GM04503 (cell line): ENCODE results near the gene NT5C2.
"Not testable (repeated sequence)": the region's sequence is repeated elsewhere in the genome, so short reads cannot be mapped to it uniquely, and the experiment has no call there.

Experiments used
- DNase-seq: peaks from one replicate; pipeline ENCODE4 v3.0.0-alpha.2; 2012; ENCODE audit warnings: low read depth

NT5C2 gene

DNA sequence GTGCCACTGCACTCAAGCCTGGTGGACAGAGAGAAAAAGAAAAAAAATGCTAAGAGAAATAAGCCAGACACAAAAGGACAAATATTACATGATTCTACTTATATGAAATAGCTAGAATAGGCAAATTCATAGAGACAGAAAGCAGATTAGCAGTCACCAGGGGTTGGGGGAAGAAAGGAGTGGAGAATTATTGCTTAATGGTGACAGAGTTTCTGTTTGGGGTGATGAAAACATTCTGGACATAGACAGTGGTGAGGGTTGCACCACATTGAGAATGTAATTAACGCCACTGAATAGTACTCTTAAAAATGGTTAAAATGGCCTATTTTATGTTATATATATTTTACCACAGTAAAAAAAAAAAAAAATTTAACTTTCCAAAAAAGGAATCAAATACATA is 6.4 kb upstream of the NT5C2 start:
- DNase-seq: no peak

- DNase-seq: no peak
These were observed 5.6 kb upstream of the NT5C2 start for GRCh38 chr10:103198648-103199047.

DNA sequence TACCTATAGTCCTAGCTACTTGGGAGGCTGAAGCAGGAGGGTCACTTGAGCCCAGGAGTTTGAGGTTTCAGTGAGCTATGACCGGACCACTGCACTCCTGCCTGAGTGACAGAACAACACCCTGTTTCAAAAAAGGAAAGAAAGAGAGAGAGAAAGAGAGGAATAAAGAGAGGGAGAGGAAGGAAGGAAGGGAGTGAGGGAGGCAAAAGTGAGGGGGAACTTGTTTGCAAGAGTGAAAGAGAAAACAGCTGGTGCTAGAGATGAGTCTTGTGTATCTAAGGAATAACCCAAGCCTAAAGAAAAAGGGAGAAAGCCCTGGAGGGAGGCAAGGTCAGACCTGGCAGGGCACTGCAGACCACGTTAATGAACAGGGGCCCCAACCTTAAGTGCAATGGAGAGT is 4.8 kb upstream of the NT5C2 start:
- no peak for DNase-seq

DNA sequence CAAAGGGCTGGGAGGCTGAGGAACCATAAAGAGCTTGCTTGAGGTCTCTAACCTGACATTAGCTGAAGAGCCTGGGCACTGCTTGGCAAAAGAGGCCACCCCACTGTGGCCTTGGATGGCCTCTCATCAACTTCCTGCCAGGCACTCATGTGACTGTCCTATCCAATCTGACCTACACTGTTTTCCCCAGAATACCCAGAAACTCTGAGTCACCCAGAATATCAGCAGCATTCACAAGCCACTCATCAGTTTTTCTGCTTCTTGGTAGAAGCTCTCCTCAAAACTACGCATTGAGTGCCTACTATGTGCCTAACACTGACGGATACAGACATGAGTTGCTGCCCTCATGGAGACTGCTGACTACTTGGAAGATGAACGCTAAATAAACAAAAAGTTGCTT is 4.1 kb upstream of the NT5C2 start:
- DNase-seq: peak; percentile 66

DNA sequence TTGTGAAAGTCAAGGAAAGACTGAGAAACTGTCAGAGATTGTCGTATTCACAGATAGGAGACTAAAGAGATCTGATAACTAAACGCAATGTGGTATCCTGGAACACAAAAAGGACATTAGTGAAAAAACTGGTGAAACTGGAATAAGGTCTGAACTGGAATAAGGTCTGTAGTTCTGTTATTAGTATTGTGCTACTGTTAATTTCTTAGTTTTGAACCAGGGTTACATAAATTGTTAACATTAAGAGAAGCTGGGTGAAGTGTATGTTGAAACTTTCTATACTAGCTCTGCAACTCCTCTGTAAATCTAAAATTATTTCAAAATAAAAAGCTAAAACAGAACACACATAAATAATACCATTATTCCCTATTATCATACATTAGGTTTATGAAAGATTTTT is 3.4 kb upstream of the NT5C2 start:
- DNase-seq: no peak

DNA sequence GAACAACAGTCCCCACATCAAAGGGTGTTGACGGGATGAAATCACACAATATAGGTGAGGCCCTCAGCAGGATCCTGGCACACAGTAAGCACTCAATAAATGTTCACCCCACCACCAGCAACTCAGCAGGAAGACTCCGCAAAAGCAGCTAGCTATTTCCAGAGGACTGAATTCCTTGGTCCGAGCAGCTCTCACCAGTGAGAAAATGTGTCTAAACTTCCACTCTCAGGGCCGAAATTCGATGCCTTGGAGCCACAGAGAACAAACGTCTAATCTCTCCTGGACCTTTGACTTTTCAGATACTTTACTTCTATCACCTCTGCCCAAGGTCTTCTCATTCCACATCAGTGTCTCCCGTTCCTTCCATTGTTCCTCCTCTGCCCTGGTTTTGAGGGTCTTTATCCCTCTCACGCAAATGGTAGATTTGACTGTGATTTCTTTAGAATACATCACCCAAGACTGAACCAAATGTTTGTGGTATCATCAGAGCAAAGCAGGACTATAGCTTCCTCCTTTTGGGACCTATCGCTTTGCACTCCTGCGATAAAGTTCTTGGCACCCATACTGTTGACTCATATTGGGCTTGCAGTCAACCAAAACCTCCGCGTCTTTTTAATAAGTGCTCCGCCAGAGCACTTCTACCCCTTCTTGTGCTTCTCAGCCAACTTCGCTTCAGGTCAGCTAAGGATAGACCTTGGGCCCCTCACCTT is 903 bp upstream of the NT5C2 start:
- DNase-seq: no peak

DNA sequence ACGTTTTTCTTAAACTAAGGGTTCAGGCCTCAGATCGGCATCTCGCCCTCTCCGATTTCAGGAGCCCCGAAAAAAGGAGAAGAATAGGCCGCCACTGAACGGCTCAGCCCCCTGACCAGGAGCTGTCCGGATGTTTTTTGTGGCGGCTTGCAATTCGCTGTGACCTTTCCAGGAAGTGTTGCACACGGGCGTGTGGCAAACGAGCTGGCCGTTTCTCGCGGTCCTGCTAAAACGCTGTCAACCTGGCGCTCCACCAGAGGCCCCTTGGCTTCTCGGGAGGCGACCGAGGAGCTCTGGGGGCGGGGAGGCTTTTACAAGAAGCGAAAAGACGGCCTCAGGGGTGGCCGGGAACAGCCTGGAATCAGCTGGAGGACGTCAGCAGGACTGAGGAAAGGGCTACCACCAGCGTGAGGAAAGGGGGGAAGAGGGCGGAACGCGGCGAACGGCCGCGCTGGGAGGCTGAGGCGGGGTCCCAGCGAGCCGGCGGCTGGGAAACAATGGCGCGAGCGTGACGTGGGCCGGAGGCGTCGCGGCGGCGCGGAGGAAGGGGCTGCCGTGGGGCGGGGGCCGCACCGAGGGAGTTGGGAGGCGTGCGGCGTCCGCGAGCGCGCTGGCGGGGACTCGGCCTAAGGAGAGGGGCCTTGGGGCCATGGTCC is 493 bp downstream of the NT5C2 start:
- peak; percentile 41 for DNase-seq

DNA sequence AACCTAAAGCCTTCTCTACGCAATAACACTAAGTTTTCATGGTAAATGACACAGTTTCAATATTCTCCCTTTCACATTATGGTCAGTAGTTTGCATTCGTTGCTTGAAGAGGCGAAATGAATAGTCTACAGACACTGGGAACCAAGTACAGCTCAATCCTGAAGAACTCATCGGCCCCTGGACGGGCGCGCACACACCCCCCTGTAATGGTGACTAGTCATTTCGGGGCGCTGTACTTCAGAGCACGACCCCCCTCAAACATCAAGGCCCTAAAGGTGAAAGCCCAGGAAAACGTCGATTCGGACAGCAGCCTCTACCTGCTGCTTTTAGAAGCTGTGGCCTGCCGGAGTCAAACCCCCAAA is 1.0 kb downstream of the NT5C2 start:
- DNase-seq: no peak

DNA sequence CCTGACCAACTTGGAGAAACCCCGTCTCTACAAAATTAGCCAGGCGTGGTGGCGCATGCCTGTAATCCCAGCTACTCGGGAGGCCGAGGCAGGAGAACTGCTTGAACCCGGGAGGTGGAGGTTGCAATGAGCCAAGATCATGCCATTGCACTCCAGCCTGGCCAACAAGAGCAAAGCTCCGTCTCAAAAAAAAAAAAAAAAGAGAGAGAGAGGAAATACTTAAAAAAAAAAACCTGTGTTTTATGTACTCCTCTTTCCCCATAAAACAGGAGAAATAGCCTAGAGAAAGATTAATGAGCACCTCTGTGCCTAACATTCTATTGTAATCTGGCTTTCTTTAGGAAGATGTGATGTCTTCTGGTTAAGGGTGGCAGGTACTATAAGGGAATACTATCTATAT is 1.9 kb downstream of the NT5C2 start:
- not testable (repeated sequence) for DNase-seq

- no peak for DNase-seq
These were observed 4.2 kb downstream of the NT5C2 start for GRCh38 chr10:103188853-103189252.

DNA sequence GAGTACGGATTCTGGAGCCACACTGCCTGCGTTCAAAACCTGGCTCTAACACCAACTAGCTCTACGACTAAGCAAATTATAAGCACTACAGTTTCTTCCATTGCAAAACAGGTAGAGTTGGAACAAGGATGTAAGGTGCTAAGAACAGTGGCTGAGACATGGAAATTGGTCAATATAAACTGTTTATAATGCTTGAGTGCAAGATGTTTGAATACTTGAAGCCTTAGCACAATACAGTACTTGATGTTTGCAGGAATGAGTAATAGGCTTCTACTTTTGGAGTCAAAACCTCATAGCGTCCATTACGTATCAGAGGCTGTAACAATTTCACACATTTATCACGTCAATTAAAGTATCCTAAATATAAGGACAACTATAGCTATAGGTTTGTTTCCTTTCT is 6.9 kb downstream of the NT5C2 start:
- DNase-seq: no peak

- DNase-seq: no peak
These were observed 8.5 kb downstream of the NT5C2 start for GRCh38 chr10:103184615-103185014.

GRCh38 chr10:103183991-103184451 is 9.1 kb downstream of the NT5C2 start:
- not testable (repeated sequence) for DNase-seq

GRCh38 chr10:103181244-103181643 is 11.8 kb downstream of the NT5C2 start:
- DNase-seq: no peak

GRCh38 chr10:103180491-103180890 is 12.6 kb downstream of the NT5C2 start:
- no peak for DNase-seq

GRCh38 chr10:103177123-103177522 is 15.9 kb downstream of the NT5C2 start:
- no peak for DNase-seq

DNA sequence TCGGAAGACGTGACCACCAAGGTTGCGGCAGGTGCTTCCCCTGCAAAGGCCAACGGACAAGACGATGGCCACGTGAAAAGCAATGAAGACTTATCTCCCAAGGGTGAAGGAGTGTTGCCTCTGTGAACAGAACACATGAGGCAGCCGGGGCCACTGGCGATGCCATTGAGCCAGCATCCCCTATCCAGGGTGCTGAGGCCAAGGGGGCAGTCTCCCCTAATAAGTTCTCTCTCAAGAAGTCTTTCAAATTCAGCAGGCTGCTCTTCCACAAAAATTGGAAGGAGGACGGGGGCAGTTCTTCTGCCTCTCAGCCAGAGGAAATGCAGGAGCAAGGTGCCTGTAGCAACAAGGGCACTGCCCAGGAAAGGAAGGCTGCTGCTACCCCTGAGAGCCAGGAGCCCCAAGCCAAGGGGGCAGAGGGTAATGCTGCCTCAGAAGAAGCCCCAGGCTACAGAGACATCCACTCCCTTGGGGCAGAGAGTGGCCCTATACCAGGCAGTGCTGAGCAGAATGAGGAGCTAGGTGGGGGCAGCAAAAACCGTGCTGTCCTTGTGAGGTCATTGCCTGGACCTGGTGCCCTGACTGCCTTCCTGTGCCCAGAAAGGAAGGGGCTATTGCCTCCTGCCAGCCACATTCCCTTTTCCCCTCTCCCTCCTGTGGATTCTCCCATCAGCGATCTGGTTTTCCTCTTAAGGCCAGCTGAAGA is 17.3 kb downstream of the NT5C2 start:
- no peak for DNase-seq

DNA sequence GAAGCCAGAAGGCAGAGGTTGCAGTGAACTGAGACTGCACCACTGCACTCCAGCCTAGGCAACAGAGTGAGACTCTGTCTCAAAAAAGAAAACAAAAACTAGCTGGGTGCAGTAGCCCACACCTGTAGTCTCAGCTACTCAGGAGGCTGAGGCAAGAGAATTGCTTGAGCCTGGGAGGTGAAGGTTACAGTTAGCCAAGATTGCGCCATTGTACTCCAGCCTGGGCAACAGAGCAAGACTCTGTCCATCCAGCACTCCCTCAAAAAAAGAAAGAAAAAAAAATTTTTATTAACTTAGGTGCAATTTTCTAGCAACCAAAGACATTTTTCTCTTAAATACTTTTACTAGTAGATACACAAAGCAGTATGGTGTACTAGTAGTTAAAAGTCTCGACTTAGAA is 18.7 kb downstream of the NT5C2 start:
- not testable (repeated sequence) for DNase-seq

- no peak for DNase-seq
These were observed 21.8 kb downstream of the NT5C2 start for GRCh38 chr10:103171278-103171677.

GRCh38 chr10:103168438-103168837 is 24.6 kb downstream of the NT5C2 start:
- DNase-seq: no peak

- DNase-seq: not testable (repeated sequence)
These were observed 25.5 kb downstream of the NT5C2 start for GRCh38 chr10:103167554-103167953.

DNA sequence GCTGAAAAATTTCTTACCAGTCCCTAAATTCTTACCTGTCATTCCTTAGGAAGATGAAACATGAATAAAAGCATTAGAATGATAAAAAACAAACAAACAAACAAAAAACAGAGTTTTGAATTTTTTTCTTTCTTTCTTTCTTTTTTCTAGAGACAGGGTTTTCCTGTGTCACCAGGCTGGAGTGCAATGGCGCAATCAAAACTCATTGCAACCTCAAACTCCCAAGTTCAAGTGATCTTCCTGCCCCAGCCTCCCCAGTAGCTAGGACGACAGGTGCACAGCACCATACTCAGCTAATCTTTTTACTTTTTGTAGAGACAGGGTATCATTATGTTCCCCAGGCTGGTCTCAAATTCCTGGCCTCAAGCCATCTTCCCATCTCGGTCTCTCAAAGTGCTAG is 26.5 kb downstream of the NT5C2 start:
- no peak for DNase-seq

- not testable (repeated sequence) for DNase-seq
These were observed 29.2 kb downstream of the NT5C2 start for GRCh38 chr10:103163766-103164403.
